ENCODE data around the gene CCDC85C. TPM values are rescaled to one million over a fixed set of nuclear protein-coding genes. Genes with fewer than 3 reads are reported as not detected.

The CCDC85C gene
- total RNA-seq, 1 donor from 2014 or later: 53.1 TPM

DNA sequence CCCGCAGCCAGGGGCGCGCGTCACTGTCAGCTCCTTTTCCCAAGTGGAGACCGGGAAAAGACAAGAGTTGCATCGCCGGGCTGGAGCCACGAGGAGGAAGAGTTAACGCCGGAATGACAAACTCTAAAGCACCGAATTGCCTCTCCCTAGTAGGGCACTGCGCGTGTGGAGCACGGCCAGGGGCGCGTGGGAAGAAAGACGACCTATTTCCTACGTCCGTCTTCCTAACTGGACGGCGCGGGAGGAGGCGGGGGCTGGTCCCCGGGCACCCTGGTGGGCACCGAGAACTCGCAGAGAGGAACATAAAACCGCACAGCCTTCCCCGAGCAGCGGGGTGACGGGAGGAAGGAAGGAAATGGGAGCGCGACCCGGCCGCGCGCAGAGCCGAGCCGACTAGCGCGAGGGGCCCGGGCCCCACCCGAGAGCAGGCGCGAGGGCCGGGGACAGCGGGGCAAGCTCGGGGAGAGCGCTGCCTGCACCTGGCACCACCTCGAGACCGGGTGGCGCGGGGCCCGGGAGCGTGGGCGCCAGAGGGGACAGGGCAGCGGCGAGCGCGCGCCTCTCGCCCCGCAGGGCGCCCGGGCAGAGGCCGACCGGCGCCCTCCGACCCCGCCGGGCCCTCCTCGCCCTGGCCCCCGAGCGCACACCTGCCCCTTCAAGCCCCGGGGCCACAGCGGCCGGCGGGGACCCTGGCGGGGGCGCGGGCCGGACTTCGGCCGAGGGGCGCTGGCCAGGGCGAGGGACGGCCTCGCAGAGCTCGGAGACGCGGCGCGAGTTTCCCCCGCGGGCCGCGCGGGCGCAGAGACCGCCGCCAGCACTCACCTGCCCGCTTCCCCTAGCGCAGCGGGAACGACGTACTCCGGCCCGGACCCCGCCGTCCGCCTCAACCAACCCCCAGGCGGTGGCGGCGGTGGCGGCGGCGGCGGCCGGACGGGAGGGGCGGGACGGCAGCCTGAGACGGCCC, 123.8 kb downstream of the CCDC85C start, which contains the start of gene SETD3:
TSS of gene SETD3 (minus strand) at position 954 of the 964 bp plus-strand sequence. CDS start 15,054 bp downstream, outside the sequence.
- ATAC-seq: no peak
- intact Hi-C loops (cut with DNase I): no loop called here
- peak; percentile 84 for DNase-seq (ENCODE audit: missing footprints)

- ATAC-seq: no peak
- DNase-seq (ENCODE audit: missing footprints): no peak
- intact Hi-C loops (cut with DNase I): no loop called here
Observed at GRCh38 chr14:99479160-99479905, 124.7 kb downstream of the CCDC85C start.

DNA sequence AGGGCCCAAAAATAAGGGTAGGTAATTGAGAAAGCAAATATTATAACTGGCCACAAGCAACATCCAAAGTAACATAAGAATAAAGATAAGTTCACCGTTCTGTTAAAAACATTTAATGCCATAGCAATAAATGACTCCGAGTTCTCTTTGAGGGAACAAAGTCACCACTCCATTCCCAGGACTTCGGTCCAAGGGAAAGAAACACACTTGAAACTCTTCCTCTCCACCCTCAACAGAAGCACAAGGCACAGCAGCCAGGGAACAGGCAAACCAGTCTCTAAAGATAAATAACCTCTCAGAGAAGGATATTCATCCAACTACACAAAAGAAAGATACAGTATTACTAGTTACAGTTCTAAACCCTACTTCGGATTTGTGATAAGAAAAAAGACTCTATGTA, 125.9 kb downstream of the CCDC85C start:
- ATAC-seq (no peak), DNase-seq (ENCODE audit: missing footprints) (no peak)
- intact Hi-C loops (cut with DNase I): no loop called here

- DNase-seq (ENCODE audit: missing footprints): no peak
- intact Hi-C loops (cut with DNase I): no loop called here
- ATAC-seq: no peak
Observed at GRCh38 chr14:99476864-99477263, 127.1 kb downstream of the CCDC85C start.

GRCh38 chr14:99475660-99476059, 128.3 kb downstream of the CCDC85C start:
- intact Hi-C loops (cut with DNase I): no loop called here
- ATAC-seq: no peak
- no peak for DNase-seq (ENCODE audit: missing footprints)

- ATAC-seq (peak; percentile 39), DNase-seq (ENCODE audit: missing footprints) (no peak)
- intact Hi-C loops (cut with DNase I): no loop called here
Observed at GRCh38 chr14:99475179-99475578, 128.8 kb downstream of the CCDC85C start.

GRCh38 chr14:99473458-99473857, 130.5 kb downstream of the CCDC85C start:
- DNase-seq (ENCODE audit: missing footprints) (no peak), ATAC-seq (no peak)
- intact Hi-C loops (cut with DNase I): no loop called here

GRCh38 chr14:99472937-99473336, 131.1 kb downstream of the CCDC85C start:
- intact Hi-C loops (cut with DNase I): no loop called here
- ATAC-seq (no peak), DNase-seq (ENCODE audit: missing footprints) (no peak)

DNA sequence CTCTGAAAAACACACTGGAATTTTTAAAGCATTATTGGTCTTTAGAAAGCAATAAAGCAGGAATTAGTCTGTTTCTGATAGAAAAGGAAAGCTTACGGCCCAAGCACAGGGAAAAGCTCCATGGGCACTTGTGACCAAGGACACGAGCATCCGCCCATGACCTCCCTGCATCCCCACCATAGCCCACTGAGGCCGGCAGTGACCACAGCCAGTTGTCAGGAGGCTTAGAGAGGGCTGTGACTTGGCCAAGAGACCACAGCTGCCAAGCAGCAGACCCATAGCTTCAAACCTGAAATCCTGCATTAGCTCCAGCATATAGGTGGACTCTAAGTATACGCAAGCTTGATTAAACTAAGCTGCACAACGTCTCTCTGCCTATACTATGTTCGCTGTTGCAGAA, 132.3 kb downstream of the CCDC85C start:
- intact Hi-C loops (cut with DNase I): no loop called here

GRCh38 chr14:99468836-99469592, 135.0 kb downstream of the CCDC85C start:
- DNase-seq (ENCODE audit: missing footprints) (no peak), ATAC-seq (no peak)
- intact Hi-C loops (cut with DNase I): no loop called here

More for the DNA sequence above, 132.3 kb downstream of the CCDC85C start:
- ATAC-seq (no peak), DNase-seq (ENCODE audit: missing footprints) (no peak)

GRCh38 chr14:99468081-99468480, 135.9 kb downstream of the CCDC85C start:
- ATAC-seq (no peak), DNase-seq (ENCODE audit: missing footprints) (no peak)
- intact Hi-C loops (cut with DNase I): no loop called here

GRCh38 chr14:99467336-99468078, 136.5 kb downstream of the CCDC85C start:
- ATAC-seq (no peak), DNase-seq (ENCODE audit: missing footprints) (no peak)
- intact Hi-C loops (cut with DNase I): no loop called here

DNA sequence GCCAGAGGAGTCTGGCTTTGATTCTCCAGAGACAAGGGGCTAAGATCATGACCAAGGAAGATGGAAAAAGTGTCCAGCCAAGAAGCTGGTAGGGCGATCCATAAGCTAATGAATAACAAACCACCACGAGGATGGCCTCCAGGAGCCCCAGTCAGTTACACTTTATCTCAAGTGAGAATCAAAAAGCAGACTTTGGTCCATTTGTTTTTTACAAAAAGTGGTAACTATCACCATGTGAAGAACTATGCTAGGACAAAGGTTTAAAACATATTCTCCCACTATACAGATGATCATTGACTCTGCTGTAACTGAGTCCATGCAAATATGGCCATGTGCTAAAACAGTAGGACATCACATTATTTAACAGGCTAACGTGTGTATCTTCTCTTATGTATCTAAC, 137.2 kb downstream of the CCDC85C start:
- intact Hi-C loops (cut with DNase I): no loop called here

GRCh38 chr14:99465288-99465687, 138.7 kb downstream of the CCDC85C start:
- intact Hi-C loops (cut with DNase I): no loop called here
- no peak for DNase-seq (ENCODE audit: missing footprints)
- ATAC-seq: no peak

More for the DNA sequence above, 137.2 kb downstream of the CCDC85C start:
- no peak for ATAC-seq
- DNase-seq (ENCODE audit: missing footprints): no peak

DNA sequence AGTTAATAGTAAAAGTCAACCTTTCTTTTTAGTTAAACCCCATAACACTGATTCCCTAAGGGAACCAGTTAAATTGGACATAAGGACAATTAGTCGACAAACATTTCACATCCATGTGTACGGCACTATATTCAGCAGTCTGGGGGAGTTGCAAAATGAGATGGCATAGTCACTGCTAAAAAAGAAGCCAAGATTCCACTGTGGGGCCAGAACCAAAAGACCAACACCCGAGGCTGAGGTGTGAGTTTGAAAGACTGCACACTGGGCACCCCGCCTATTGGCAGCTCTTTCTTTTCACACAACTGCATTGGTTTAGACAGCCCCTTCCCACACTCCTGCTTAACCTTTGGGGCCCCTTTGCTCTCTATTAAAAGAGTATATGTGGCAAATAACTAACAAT, 140.0 kb downstream of the CCDC85C start:
- ATAC-seq (no peak), DNase-seq (ENCODE audit: missing footprints) (no peak)
- intact Hi-C loops (cut with DNase I): no loop called here

- intact Hi-C loops (cut with DNase I): no loop called here
- ATAC-seq: no peak
- no peak for DNase-seq (ENCODE audit: missing footprints)
Observed at GRCh38 chr14:99462210-99462609, 141.8 kb downstream of the CCDC85C start.

DNA sequence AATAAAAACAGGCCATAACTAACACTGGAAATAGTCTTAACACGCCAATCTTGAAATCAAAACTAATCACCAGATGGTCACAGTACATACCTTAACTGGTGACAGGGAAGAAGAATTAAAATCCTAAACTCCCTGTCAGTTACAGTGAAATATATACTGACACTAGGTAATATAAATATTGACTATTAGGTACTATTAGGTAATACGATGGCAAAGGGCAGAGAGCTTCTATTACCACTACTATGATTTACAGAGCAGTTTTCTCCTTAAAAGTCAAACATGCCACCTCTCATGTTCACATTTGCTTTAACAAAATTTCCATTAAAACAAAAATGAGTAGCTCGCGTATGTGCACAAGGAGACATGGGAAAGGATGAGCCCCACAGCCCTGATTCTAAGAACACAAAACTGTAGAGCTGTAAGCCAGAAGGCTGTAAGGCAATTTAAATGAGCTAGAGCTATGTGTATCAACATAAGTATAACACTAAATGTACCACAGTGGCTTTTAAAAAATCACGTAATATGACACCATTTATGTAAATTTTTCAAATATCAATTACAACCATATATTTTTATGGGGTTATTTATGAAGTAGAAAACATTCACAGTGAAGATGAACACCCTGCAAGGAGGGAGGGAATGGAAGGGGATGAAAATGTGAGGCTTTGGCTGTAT, 142.5 kb downstream of the CCDC85C start:
- ATAC-seq (no peak), DNase-seq (ENCODE audit: missing footprints) (no peak)
- intact Hi-C loops (cut with DNase I): no loop called here

- ATAC-seq: no peak
- intact Hi-C loops (cut with DNase I): no loop called here
- DNase-seq (ENCODE audit: missing footprints): no peak
Observed at GRCh38 chr14:99460793-99461192, 143.2 kb downstream of the CCDC85C start.

Measured in Right ventricle myocardium inferior (tissue), 1 donor.